Islet precursor cell (in vitro differentiated cells): ENCODE results near the gene ANKRD12.

ENCODE experiments used
- DNase-seq: peaks from one replicate; pipeline ENCODE4 v3.0.0-alpha.2; 2018

ANKRD12 gene

DNA sequence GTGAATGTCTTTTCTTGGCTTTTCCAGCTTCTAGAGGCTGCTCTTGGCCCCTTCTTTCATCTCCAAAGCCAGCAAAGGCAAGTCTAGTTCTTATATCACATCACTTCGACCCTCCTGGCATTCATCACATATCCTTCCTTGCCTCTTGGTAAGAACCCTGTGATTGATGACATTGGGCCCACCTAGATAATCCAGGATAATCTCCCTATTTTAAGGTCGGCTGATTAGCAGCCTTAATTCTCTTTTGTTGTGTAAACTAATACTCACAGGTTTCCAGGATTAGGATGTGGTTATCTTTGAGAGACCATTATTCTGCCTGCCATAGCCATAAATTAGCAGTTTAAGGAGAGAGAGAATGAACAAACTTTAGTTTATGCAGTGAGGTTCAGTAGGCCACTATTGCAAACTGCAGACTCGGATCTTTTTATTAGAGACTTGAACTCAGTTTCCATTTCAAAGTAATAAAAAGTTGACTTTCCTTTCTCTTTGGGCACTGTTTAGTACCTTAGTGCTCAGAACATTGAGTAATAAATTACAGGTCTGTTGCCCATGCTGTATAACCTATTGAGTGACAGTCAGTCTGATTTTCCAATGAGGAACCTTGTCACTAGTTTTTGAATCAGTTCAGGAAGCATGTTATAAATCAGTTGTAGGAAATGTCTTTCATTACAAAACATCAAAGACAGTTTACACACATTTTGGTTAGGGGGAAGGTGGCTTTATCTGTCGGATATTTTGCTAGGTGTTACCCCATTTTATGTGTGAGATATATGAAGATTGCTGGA lies 29.6 kb upstream of the ANKRD12 start:
- no peak for DNase-seq

- DNase-seq: no peak
Observed at GRCh38 chr18:9108911-9109310, 27.7 kb upstream of the ANKRD12 start.

DNA sequence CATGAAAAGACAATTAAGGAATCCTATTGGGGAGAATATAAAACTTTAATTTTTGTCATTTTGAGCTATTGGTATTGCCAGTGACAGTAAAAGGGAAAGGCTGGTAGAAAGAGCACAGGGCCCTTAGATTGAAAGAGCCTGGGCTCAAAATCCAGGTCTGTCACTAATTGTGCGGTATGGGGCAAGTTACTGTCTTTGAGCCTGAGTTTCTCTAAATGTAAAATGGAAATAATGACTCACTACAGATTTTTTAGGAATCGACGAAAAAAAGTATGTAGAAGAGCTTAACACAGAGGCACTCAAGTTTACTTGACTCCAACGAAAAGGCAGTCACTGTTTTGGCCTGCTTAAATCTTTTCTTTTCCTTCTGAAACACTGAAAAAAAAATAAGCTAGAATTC lies 27.1 kb upstream of the ANKRD12 start:
- no peak for DNase-seq

GRCh38 chr18:9113468-9114149 lies 23.0 kb upstream of the ANKRD12 start:
- DNase-seq: no peak

- no peak for DNase-seq
Observed at GRCh38 chr18:9115984-9116383, 20.6 kb upstream of the ANKRD12 start.

DNA sequence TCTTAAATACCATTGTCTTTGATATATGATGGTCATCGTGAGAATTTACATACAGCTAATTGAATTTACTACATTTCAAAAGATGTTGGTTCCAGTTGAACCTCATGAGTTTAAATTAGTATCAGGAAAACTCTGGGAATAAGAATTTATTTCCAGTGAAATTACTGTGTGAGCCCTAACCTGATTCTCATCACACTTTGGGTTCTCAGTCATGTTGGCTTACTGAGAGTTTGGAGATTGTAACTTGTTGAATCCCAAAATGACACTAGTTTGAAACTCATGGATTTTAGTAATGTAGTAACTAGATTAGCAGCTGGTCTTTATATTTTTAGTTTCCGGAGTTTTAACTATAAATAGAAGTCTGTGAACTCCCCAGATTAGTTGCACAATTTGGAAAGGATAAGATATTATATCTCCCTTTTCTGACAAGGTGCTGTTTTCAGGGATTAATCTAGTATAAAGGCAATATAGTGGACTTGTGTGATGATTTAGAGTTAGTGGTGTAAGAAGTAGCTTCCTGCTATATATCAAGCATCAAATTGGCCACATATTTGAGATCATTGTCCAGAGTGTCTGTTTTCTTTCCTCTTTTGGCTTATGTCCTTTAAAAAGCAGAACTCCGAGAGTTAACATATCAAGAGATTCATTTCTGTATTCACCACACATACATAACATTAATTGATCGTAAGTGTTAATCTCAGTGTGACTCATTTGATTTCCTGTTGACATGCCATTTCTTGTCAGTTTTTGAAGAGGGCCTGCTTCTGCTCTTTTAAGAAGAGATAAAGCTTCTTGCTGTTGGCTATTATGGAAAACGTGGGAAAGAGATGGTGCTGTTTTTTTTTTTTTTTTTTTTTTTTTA lies 18.4 kb upstream of the ANKRD12 start:
- no peak for DNase-seq

DNA sequence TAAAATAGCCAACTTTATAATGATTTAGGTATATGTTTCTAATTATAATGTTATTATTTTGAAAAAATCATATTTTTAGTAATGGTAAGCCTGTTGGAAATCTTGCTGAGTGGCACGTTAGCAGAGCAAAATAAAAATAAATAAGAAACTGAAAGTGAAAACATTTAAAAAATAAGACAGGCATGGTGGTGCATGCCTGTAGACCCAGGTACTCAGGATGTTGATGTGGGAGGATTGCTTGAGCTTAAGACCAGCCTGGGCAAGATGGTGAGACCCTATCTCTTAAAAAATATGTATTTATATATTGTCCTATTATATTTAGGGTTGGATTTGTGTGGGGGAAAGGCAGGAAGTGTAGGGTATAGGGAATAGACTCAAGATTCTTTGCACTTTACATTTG lies 15.8 kb upstream of the ANKRD12 start:
- DNase-seq: no peak

GRCh38 chr18:9123520-9123919 lies 13.1 kb upstream of the ANKRD12 start:
- no peak for DNase-seq

DNA sequence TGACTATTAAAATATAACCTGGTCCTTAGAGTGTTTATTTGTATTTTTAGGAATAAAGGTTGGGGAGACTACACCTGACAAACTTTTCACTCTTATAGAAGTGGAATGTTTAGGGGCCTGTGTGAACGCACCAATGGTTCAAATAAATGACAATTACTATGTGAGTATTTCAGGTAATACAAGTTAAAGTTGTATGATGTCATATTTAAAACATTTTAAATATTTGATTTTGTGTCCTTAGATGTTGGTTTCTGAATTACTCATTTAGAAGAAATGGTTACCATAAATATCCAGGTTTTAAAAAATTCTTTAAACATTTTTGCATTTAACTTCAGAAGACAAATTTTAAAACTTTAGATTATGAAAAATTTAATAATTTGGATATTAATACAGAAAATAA lies 11.8 kb upstream of the ANKRD12 start:
- no peak for DNase-seq

- no peak for DNase-seq
Observed at GRCh38 chr18:9126337-9126736, 10.2 kb upstream of the ANKRD12 start.

- no peak for DNase-seq
Observed at GRCh38 chr18:9130195-9130594, 6.4 kb upstream of the ANKRD12 start.

- no peak for DNase-seq
Observed at GRCh38 chr18:9130806-9131205, 5.8 kb upstream of the ANKRD12 start.

DNA sequence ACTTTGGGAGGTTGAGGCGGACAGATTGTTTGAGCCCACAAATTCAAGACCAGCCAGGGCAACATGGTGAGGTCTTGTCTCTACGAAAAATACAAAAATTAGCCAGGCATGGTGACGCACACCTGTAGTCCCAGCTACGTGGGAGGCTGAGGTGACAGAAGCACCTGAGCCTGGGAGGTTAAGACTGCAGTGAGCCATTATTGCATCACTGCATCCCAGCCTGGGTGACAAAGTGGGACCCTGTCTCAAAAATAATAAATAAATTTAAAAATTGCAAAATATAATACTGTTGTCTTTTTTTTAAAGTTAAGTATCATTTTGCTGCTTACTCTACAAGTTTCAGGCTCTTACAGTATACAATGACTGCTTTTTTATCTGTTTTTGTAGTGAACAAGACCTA lies 4.0 kb upstream of the ANKRD12 start:
- DNase-seq: no peak

DNA sequence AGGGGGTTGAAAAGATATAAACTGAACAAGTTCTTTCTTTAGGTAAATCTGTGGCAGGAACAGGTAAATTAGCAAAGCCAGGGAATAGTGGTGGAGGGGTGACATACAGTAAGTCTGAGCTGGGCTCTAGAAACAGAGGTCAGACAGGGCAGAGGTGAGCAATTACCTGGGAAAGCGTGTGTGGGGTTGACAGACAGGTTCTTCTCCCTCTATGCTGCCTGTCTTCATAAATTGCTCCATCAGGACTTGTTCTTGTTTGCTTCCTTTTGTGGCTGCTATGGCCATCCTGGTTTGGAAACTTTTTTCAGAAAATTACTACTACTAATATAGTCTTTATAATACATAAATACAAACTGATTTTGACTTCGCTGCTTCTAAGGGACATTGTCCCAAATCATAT lies 3.4 kb upstream of the ANKRD12 start:
- peak; percentile 83 for DNase-seq

DNA sequence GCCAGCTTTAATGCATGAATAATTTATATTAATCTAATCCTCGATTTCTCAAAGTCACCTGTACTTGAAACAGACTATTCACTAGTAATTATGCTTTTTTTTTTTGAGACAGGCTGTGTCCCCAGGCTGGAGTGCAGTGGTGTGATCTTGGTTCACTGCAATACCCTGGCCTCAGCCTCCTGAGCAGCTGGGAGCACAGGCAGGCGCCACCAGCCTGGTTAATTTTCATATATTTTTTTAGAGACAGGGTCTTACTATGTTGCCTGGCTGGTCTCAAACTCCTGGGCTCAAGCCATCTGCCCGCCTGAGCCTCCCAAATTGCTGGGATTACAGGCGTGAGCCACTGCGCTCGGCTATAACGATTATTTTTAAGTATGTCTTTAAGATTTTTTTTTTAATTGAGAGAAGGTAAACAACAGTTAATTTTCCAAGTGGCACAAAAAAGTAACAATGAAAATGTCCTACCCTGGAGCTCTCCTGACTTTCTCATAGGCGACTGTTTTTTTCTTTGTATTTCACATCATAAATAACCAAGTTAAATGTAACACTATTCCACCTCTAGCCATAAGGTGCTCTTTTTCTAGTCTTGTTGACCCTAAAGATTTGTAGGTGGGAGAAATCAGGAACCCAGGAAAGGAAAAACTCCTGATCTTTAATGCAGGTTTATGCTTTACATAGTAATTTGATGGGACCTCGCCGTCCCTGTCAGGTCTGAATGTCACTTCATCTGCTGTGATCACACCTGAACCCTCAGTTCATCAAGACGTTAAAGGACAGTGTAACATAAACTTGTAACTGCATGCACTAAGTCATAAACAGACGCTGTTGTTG lies 1.3 kb upstream of the ANKRD12 start:
- DNase-seq: no peak

DNA sequence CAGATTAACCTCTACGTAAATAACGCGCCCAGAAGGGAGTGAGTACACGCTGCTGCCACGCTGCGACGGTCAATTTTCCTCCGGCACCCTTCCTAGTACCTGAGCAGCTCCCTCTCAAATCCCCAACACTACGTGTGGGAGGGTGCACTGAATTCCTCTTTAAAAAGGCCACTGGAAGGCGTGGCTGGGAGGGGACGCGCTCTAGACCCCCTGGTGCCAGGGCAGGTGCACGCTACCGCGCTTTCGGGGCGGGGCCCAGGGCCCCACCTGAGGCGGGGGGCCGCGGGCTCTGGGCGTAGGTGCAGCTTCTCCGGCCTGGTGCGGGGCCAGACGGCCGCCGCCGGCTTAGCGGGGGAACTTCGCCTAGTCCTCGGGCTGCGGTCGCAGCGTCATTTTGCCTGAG lies 668 bp upstream of the ANKRD12 start:
- DNase-seq: peak; percentile 75

GRCh38 chr18:9137168-9138066 lies 836 bp downstream of the ANKRD12 start:
- DNase-seq: peak; percentile 79

DNA sequence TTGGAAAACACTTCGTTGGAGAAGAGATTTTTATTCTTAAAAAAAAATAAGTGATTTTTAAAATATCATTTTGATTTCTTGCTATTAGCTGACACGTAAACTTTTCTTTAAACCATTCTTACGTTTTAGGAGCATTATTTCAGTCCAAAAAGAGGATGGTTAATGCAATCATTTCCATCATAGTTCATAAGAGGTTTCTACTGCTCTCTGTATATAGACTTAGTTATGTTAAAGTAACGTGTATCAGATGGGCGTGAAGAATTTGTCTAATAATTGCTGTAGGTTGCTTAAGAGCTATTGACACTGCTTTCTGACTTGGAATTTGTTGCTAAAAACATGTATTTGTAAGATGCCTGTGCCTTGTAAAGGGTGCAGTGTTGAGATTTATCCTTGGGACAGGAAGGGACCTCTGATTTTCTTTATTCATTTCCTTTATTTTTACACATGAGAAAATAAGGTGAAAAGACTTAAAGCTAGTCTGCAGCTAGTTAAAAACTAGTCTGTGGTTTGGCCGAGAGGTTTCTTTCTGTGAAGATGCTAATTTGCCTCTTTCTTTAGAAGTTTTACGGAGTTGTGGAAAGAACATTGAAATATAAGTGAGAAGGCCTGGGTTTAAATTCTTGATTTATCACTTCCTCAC lies 2.9 kb downstream of the ANKRD12 start:
- no peak for DNase-seq

DNA sequence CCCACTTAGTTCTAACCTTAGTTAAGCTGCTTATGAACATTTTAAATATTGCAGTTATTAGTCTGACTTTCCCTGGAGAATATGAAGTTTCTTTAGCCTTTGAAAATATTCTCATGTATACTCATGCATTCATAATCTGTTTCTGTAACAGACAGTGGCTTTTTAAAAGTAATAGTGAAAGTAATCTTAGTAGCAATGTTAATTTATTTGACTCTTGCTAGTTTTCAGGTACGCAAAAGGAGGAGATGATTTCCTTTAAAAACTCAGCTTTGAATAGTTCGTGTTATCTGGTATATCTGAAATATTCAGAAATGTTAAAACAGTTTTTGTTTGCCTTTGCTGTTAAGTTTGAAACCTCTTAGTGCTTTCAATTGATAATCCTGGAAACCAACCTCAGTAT lies 3.8 kb downstream of the ANKRD12 start:
- no peak for DNase-seq

DNA sequence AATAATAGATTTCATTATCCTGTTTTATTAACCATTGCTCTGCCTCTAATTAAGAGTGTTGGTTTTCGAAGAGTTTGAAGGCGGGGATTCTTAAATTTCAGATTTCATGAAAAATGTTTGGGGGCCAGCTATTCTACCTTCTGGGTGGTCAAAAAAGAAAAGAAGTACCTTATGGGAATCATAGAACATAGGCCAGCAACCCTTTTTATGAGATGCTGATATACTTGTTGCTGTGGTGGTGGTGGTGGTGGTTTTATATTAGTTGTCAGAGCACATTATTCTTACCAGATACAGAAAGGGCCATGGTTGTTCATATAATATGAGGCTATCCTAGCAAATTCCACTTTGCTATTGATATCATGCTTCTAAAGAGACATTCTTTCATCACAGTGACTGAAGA lies 4.4 kb downstream of the ANKRD12 start:
- no peak for DNase-seq

- DNase-seq: no peak
Observed at GRCh38 chr18:9146224-9146623, 9.6 kb downstream of the ANKRD12 start.
